Activated CD8-positive, alpha-beta memory T cell treated with anti-CD3 and anti-CD28 coated beads for 4 hours (primary cell): Measurements from ENCODE around the gene TRIM56.
A peak's percentile ranks its signal among the peaks of the same experiment; 100 is the strongest.

Experiments used
- DNase-seq, 2 donors: peaks; one replicate each; pipeline ENCODE4 v3.0.0-alpha.2; 2020; ENCODE audit warnings: low read depth in 2 of 2

TRIM56 gene

GRCh38 chr7:101133621-101134398, 48.5 kb downstream of the TRIM56 start:
- DNase-seq = no peak

- DNase-seq = no peak
These were observed 49.2 kb downstream of the TRIM56 start for GRCh38 chr7:101134399-101134980.

- no peak for DNase-seq
These were observed 52.5 kb downstream of the TRIM56 start for GRCh38 chr7:101137651-101138212.

- peak; percentile 88 to 89 for DNase-seq
These were observed 53.1 kb downstream of the TRIM56 start for GRCh38 chr7:101138213-101138870.

- no peak for DNase-seq
These were observed 55.0 kb downstream of the TRIM56 start for GRCh38 chr7:101140339-101140699.

- DNase-seq = no peak
These were observed 55.6 kb downstream of the TRIM56 start for GRCh38 chr7:101140746-101141382.
